ENCODE measurements around the gene CCDC15.

GRCh38 chr11:124976531-124976930, 22.5 kb downstream of the CCDC15 start:
- no peak for TF ChIP-seq YY1 (IDR thresholded peaks at IDR 0.05; ENCODE audit: insufficient read depth, insufficient replicate concordance, low read depth, low read length)
- no peak for TF ChIP-seq ZNF816 (CRISPR knock-in tag; IDR thresholded peaks at IDR 0.05; ENCODE audit: borderline replicate concordance)
- no peak for TF ChIP-seq TFE3 (CRISPR knock-in tag; IDR thresholded peaks at IDR 0.05)
- no peak for TF ChIP-seq PHF21A (CRISPR knock-in tag; IDR thresholded peaks at IDR 0.05)
- no peak for TF ChIP-seq POLR2A (IDR thresholded peaks at IDR 0.05; ENCODE audit: insufficient read depth in 1 of 2, low read depth in 2 of 2, low read length in 2 of 2)
- no peak for TF ChIP-seq ZSCAN20 (CRISPR knock-in tag; IDR thresholded peaks at IDR 0.05; ENCODE audit: borderline replicate concordance)
- TF ChIP-seq HNF4G (IDR thresholded peaks at IDR 0.05; ENCODE audit: borderline replicate concordance, low read depth, low read length): no peak
- no peak for TF ChIP-seq HNF4G (CRISPR knock-in tag; IDR thresholded peaks at IDR 0.05; ENCODE audit: borderline replicate concordance, low read depth)
- TF ChIP-seq TBP (CRISPR knock-in tag; IDR thresholded peaks at IDR 0.05): no peak
- no peak for TF ChIP-seq CTCF (CRISPR knock-in tag; IDR thresholded peaks at IDR 0.05)
- no peak for TF ChIP-seq ZNF616 (CRISPR knock-in tag; IDR thresholded peaks at IDR 0.05; ENCODE audit: low read depth)
- TF ChIP-seq SIN3B (IDR thresholded peaks at IDR 0.05; ENCODE audit: low read length): no peak

Measured in HepG2 (cell line).